GM21390 (cell line): ENCODE results near the gene AGMO.

ENCODE experiments used
- ATAC-seq: cut with Tn5 transposase; IDR thresholded peaks from one replicate; pipeline ENCODE4 v1.9.1; 2021; ENCODE audit not compliant: unreplicated experiment

Gene AGMO

GRCh38 chr7:15248514-15248913 lies 313.3 kb downstream of the AGMO start:
- no peak for ATAC-seq

- no peak for ATAC-seq
These were observed 316.0 kb downstream of the AGMO start for GRCh38 chr7:15245831-15246230.

- no peak for ATAC-seq
These were observed 322.0 kb downstream of the AGMO start for GRCh38 chr7:15239801-15240200.

- ATAC-seq, result no peak
These were observed 324.9 kb downstream of the AGMO start for GRCh38 chr7:15236952-15237351.

- no peak for ATAC-seq
These were observed 327.4 kb downstream of the AGMO start for GRCh38 chr7:15234431-15234830.

- ATAC-seq, result no peak
These were observed 333.0 kb downstream of the AGMO start for GRCh38 chr7:15228831-15229230.

GRCh38 chr7:15225981-15226380 lies 335.8 kb downstream of the AGMO start:
- ATAC-seq, result no peak

- ATAC-seq, result no peak
These were observed 342.1 kb downstream of the AGMO start for GRCh38 chr7:15219758-15220157.

GRCh38 chr7:15218261-15218660 lies 343.6 kb downstream of the AGMO start:
- ATAC-seq, result no peak

GRCh38 chr7:15215616-15216015 lies 346.2 kb downstream of the AGMO start:
- no peak for ATAC-seq

- ATAC-seq, result no peak
These were observed 346.8 kb downstream of the AGMO start for GRCh38 chr7:15214976-15215375.

- no peak for ATAC-seq
These were observed 348.7 kb downstream of the AGMO start for GRCh38 chr7:15213093-15213492.

GRCh38 chr7:15209429-15209828 lies 352.4 kb downstream of the AGMO start:
- no peak for ATAC-seq

GRCh38 chr7:15204421-15204820 lies 357.4 kb downstream of the AGMO start:
- no peak for ATAC-seq

GRCh38 chr7:15199482-15199881 lies 362.3 kb downstream of the AGMO start:
- no peak for ATAC-seq

GRCh38 chr7:15197042-15197977 lies 364.5 kb downstream of the AGMO start:
- ATAC-seq, result no peak

- ATAC-seq, result no peak
These were observed 383.8 kb downstream of the AGMO start for GRCh38 chr7:15178065-15178464.

- ATAC-seq, result no peak
These were observed 385.7 kb downstream of the AGMO start for GRCh38 chr7:15176089-15176488.

GRCh38 chr7:15175152-15175551 lies 386.7 kb downstream of the AGMO start:
- ATAC-seq, result no peak

GRCh38 chr7:15174485-15174884 lies 387.3 kb downstream of the AGMO start:
- ATAC-seq, result no peak

- no peak for ATAC-seq
These were observed 393.3 kb downstream of the AGMO start for GRCh38 chr7:15168489-15168888.

GRCh38 chr7:15167912-15168311 lies 393.9 kb downstream of the AGMO start:
- ATAC-seq, result no peak

- ATAC-seq, result no peak
These were observed 395.2 kb downstream of the AGMO start for GRCh38 chr7:15166620-15167019.
